Measurements from ENCODE around the gene XCR1. TPM values are rescaled to one million over a fixed set of nuclear protein-coding genes. Genes with fewer than 3 reads are reported as not detected.

The XCR1 gene
- total RNA-seq, 2 experiments from 2014 or later, result not detected

DNA sequence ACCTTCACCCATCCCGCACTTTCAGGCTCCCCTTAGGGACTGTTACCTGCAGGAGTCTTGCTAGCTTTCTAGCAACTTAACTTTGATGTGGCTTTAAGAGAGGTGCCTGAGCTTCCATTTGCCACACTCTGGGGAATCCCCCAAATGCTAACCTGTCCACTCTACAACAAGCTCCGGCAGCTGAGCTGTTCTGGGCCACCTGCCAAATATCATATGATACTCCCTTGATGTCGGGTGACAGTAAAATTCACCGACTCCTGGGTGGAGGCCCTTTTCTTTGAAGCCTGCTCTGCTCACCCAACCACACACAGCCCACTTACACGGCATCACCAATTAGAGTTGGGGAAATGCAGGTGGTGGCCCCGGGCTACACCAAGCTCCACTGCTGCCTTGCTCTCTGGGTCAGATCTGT lies 38.0 kb upstream of the XCR1 start:
- H3K4me1 ChIP-seq (ENCODE audit: insufficient read depth, low read length, poor library complexity, severe bottlenecking), result no peaks in the 10 kb centered on the region
- no peak overlapping the region for H2AFZ ChIP-seq (ENCODE audit: low read length)
- no peaks in the 10 kb centered on the region for H3K79me2 ChIP-seq (ENCODE audit: insufficient read depth, low read depth, low read length)
- no peak overlapping the region for H3K4me3 ChIP-seq (ENCODE audit: low read depth, low read length, poor library complexity, severe bottlenecking)
- TF ChIP-seq, protein P1, sequence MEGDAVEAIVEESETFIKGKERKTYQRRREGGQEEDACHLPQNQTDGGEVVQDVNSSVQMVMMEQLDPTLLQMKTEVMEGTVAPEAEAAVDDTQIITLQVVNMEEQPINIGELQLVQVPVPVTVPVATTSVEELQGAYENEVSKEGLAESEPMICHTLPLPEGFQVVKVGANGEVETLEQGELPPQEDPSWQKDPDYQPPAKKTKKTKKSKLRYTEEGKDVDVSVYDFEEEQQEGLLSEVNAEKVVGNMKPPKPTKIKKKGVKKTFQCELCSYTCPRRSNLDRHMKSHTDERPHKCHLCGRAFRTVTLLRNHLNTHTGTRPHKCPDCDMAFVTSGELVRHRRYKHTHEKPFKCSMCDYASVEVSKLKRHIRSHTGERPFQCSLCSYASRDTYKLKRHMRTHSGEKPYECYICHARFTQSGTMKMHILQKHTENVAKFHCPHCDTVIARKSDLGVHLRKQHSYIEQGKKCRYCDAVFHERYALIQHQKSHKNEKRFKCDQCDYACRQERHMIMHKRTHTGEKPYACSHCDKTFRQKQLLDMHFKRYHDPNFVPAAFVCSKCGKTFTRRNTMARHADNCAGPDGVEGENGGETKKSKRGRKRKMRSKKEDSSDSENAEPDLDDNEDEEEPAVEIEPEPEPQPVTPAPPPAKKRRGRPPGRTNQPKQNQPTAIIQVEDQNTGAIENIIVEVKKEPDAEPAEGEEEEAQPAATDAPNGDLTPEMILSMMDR (conservative IDR thresholded peaks at IDR 0.05; ENCODE audit: low read length), result no peak
- TF ChIP-seq EZH2phosphoT487 (IDR thresholded peaks at IDR 0.05; ENCODE audit: borderline replicate concordance, low read depth, low read length), result no peak
- ChIA-PET CTCF (ENCODE audit: unreplicated experiment) (no interaction called here), POLR2A (no interaction called here)
- intact Hi-C loops (cut with micrococcal nuclease; ENCODE audit: unreplicated experiment), result no loop called here
- DNase-seq (ENCODE audit: low spot score), result no peak
- no peaks in the 10 kb centered on the region for H3K9me2 ChIP-seq (ENCODE audit: insufficient read depth, low read length)
- H3K36me3 ChIP-seq (ENCODE audit: insufficient read depth, low read length), result no peaks in the 10 kb centered on the region
- H4K20me1 ChIP-seq (ENCODE audit: insufficient read depth, low read length), result no peaks in the 10 kb centered on the region
- no TSS peak for BruUV-seq (replicated peaks)
- H3K4me2 ChIP-seq (ENCODE audit: low read length), result no peak overlapping the region
- H3K27ac ChIP-seq (ENCODE audit: low read depth, low read length, poor library complexity, severe bottlenecking), result no peak overlapping the region
- no peaks in the 10 kb centered on the region for H3K9me3 ChIP-seq (ENCODE audit: low read length)

- H3K4me3 ChIP-seq (ENCODE audit: low read depth, low read length, poor library complexity, severe bottlenecking), result no peak overlapping the region
- H3K4me2 ChIP-seq (ENCODE audit: low read length), result no peak overlapping the region
- ChIA-PET CTCF (ENCODE audit: unreplicated experiment) (no interaction called here), POLR2A (no interaction called here)
- no peaks in the 10 kb centered on the region for H3K9me2 ChIP-seq (ENCODE audit: insufficient read depth, low read length)
- H3K79me2 ChIP-seq (ENCODE audit: insufficient read depth, low read depth, low read length), result no peaks in the 10 kb centered on the region
- TF ChIP-seq, protein P1 (conservative IDR thresholded peaks at IDR 0.05; ENCODE audit: low read length), result no peak
- TF ChIP-seq EZH2phosphoT487 (IDR thresholded peaks at IDR 0.05; ENCODE audit: borderline replicate concordance, low read depth, low read length), result no peak
- no TSS peak for BruUV-seq (replicated peaks)
- no peak for DNase-seq (ENCODE audit: low spot score)
- intact Hi-C loops (cut with micrococcal nuclease; ENCODE audit: unreplicated experiment), result no loop called here
- no peaks in the 10 kb centered on the region for H4K20me1 ChIP-seq (ENCODE audit: insufficient read depth, low read length)
- H2AFZ ChIP-seq (ENCODE audit: low read length), result no peak overlapping the region
- H3K4me1 ChIP-seq (ENCODE audit: insufficient read depth, low read length, poor library complexity, severe bottlenecking), result peaks cover 12% of the 10 kb centered on the region
- H3K27ac ChIP-seq (ENCODE audit: low read depth, low read length, poor library complexity, severe bottlenecking), result no peak overlapping the region
- no peaks in the 10 kb centered on the region for H3K36me3 ChIP-seq (ENCODE audit: insufficient read depth, low read length)
- no peaks in the 10 kb centered on the region for H3K9me3 ChIP-seq (ENCODE audit: low read length)
Observed at GRCh38 chr3:46062679-46063078, 35.4 kb upstream of the XCR1 start.

GRCh38 chr3:46061887-46062286 lies 34.6 kb upstream of the XCR1 start:
- Histone ChIP-seq H3K4me3 (ENCODE audit: low read depth, low read length, poor library complexity, severe bottlenecking) (no peak overlapping the region), H3K9me3 (ENCODE audit: low read length) (no peaks in the 10 kb centered on the region), H4K20me1 (ENCODE audit: insufficient read depth, low read length) (no peaks in the 10 kb centered on the region), H3K4me1 (ENCODE audit: insufficient read depth, low read length, poor library complexity, severe bottlenecking) (peaks cover 12% of the 10 kb centered on the region), H2AFZ (ENCODE audit: low read length) (no peak overlapping the region), H3K4me2 (ENCODE audit: low read length) (no peak overlapping the region), H3K36me3 (ENCODE audit: insufficient read depth, low read length) (no peaks in the 10 kb centered on the region), H3K27ac (ENCODE audit: low read depth, low read length, poor library complexity, severe bottlenecking) (no peak overlapping the region), H3K9me2 (ENCODE audit: insufficient read depth, low read length) (no peaks in the 10 kb centered on the region), H3K79me2 (ENCODE audit: insufficient read depth, low read depth, low read length) (no peaks in the 10 kb centered on the region)
- ChIA-PET POLR2A (no interaction called here), CTCF (ENCODE audit: unreplicated experiment) (no interaction called here)
- intact Hi-C loops (cut with micrococcal nuclease; ENCODE audit: unreplicated experiment), result no loop called here
- BruUV-seq (replicated peaks), result no TSS peak
- no peak for TF ChIP-seq EZH2phosphoT487 (IDR thresholded peaks at IDR 0.05; ENCODE audit: borderline replicate concordance, low read depth, low read length)
- TF ChIP-seq, protein P1 (conservative IDR thresholded peaks at IDR 0.05; ENCODE audit: low read length), result no peak
- DNase-seq (ENCODE audit: low spot score), result no peak
